CD4-positive, CD25-positive, alpha-beta regulatory T cell (primary cell): ENCODE results near the gene DLG5. TPM values are rescaled to one million over a fixed set of nuclear protein-coding genes. Genes with fewer than 3 reads are reported as not detected.

ENCODE experiments used
- ATAC-seq, 2 donors: fragments of 150-1000 bp; cut with Tn5 transposase; one replicate each; pipeline ENCODE4 v1.10.0; 2021; ENCODE audit warnings: low read depth in 2 of 2, moderate number of reproducible peaks in 2 of 2, moderate library complexity in 1 of 2
- DNase-seq, 3 donors: peaks; one replicate each; pipeline versions ENCODE4 v3.0.0 to v3.0.0-alpha.2; 2012 to 2022; ENCODE audit warnings: mixed read lengths in 1 of 3
- H3K27ac ChIP-seq: one replicate; pipeline ENCODE4 v1.7.0; 2013; ENCODE audit warnings: mild to moderate bottlenecking, low read length; ENCODE audit not compliant: insufficient read depth, poor library complexity, severe bottlenecking
- H3K27me3 ChIP-seq: one replicate; pipeline ENCODE4 v1.7.0; 2013; ENCODE audit warnings: low read length; ENCODE audit not compliant: control insufficient read depth, insufficient read depth
- H3K36me3 ChIP-seq: one replicate; pipeline ENCODE4 v1.7.0; 2013; ENCODE audit warnings: mild to moderate bottlenecking, low read length, moderate library complexity; ENCODE audit not compliant: control insufficient read depth, insufficient read depth
- H3K4me1 ChIP-seq: 2 replicates; pipeline ENCODE4 v1.7.0; 2013; ENCODE audit warnings: mild to moderate bottlenecking, low read length; ENCODE audit not compliant: insufficient read depth, control insufficient read depth, poor library complexity, severe bottlenecking
- H3K4me3 ChIP-seq: one replicate; pipeline ENCODE4 v1.7.0; 2013; ENCODE audit warnings: low read depth, mild to moderate bottlenecking, low read length, moderate library complexity
- H3K9me3 ChIP-seq, 2 experiments: 1 replicate in 1 of 2; 2 replicates in 1 of 2; pipeline ENCODE4 v1.7.0; 2013; ENCODE audit warnings: low read length in 2 of 2, mild to moderate bottlenecking in 1 of 2, moderate library complexity in 1 of 2; ENCODE audit not compliant: control insufficient read depth in 2 of 2
- H3K27ac Mint-ChIP-seq, 3 donors: one replicate each; pipeline ENCODE4 v1.8.0; 2020 to 2022; ENCODE audit warnings: mild to moderate bottlenecking in 3 of 3, mixed read lengths in 3 of 3, moderate library complexity in 2 of 3
- H3K27me3 Mint-ChIP-seq: one replicate; pipeline ENCODE4 v1.8.0; 2022; ENCODE audit warnings: mild to moderate bottlenecking, mixed read lengths
- H3K36me3 Mint-ChIP-seq: one replicate; pipeline ENCODE4 v1.8.0; 2020; ENCODE audit warnings: mixed read lengths
- H3K4me1 Mint-ChIP-seq, 4 donors: one replicate each; pipeline ENCODE4 v1.8.0; 2020 to 2022; ENCODE audit warnings: mixed read lengths in 4 of 4, mild to moderate bottlenecking in 1 of 4
- H3K4me3 Mint-ChIP-seq, 4 donors: one replicate each; pipeline ENCODE4 v1.8.0; 2020 to 2022; ENCODE audit warnings: mild to moderate bottlenecking in 4 of 4, mixed read lengths in 4 of 4, moderate library complexity in 3 of 4
- H3K9me3 Mint-ChIP-seq, 7 donors: one replicate each; pipeline ENCODE4 v1.8.0; 2020 to 2022; ENCODE audit warnings: mixed read lengths in 7 of 7, mild to moderate bottlenecking in 3 of 7, moderate library complexity in 2 of 7
- polyA plus RNA-seq, 4 donors: library from polyadenylated mRNA; unstranded; fragments of 300-500 nt; fragmentation: Illumina TruSeq; gene quantifications; one replicate each; pipeline ENCODE4 v1.2.3, GENCODE V29; 2021
- total RNA-seq: library from RNA; stranded (reverse); gene quantifications from one replicate; pipeline ENCODE4 v1.2.3, GENCODE V29; 2022

Gene DLG5
- total and polyA plus RNA-seq, 5 donors from 2014 or later: 0.06 to 3.7 (median 0.14) TPM; not detected in 1

GRCh38 chr10:77841711-77842375, 84.7 kb downstream of the DLG5 start:
- H3K27ac ChIP-seq: no peak overlapping the region
- no peaks in the 10 kb centered on the region for H3K27me3 ChIP-seq
- no peak overlapping the region for H3K4me3 ChIP-seq
- peaks cover 10% of the 10 kb centered on the region for H3K4me1 ChIP-seq
- H3K9me3 ChIP-seq: no peaks in the 10 kb centered on the region
- H3K36me3 ChIP-seq: no peaks in the 10 kb centered on the region
- no peaks in the 10 kb centered on the region for H3K9me3 Mint-ChIP-seq
- no peak for DNase-seq
- no peaks in the 10 kb centered on the region for H3K27me3 Mint-ChIP-seq
- H3K4me1 Mint-ChIP-seq: peaks cover 0 to 11% (median 0%) of the 10 kb centered on the region in 4 donors
- ATAC-seq: no peak
- no peaks in the 10 kb centered on the region for H3K36me3 Mint-ChIP-seq
- H3K4me3 Mint-ChIP-seq: no peak overlapping the region
- H3K27ac Mint-ChIP-seq: no peak overlapping the region

GRCh38 chr10:77840636-77841035, 85.9 kb downstream of the DLG5 start:
- ATAC-seq (no peak), DNase-seq (no peak)
- H3K4me1 Mint-ChIP-seq: peaks cover 0 to 20% (median 8%) of the 10 kb centered on the region in 4 donors
- no peaks in the 10 kb centered on the region for H3K27me3 ChIP-seq
- H3K4me1 ChIP-seq: peaks cover 18% of the 10 kb centered on the region
- H3K36me3 Mint-ChIP-seq: no peaks in the 10 kb centered on the region
- H3K27me3 Mint-ChIP-seq: no peaks in the 10 kb centered on the region
- H3K9me3 Mint-ChIP-seq: no peaks in the 10 kb centered on the region
- no peak overlapping the region for H3K4me3 Mint-ChIP-seq
- H3K4me3 ChIP-seq: no peak overlapping the region
- no peaks in the 10 kb centered on the region for H3K9me3 ChIP-seq
- H3K36me3 ChIP-seq: no peaks in the 10 kb centered on the region
- no peak overlapping the region for H3K27ac ChIP-seq
- peak overlapping the region in 2 of 3 donors; percentile 31 to 40 for H3K27ac Mint-ChIP-seq

- Histone ChIP-seq H3K4me3 (no peak overlapping the region), H3K4me1 (peaks cover 18% of the 10 kb centered on the region), H3K36me3 (no peaks in the 10 kb centered on the region), H3K27me3 (no peaks in the 10 kb centered on the region), H3K9me3 (no peaks in the 10 kb centered on the region), H3K27ac (peak overlapping the region; percentile 79)
- Mint-ChIP-seq H3K27ac (peak overlapping the region in 2 of 3 donors; percentile 52 to 86), H3K9me3 (no peaks in the 10 kb centered on the region), H3K4me1 (peaks cover 0 to 29% (median 8%) of the 10 kb centered on the region in 4 donors), H3K36me3 (no peaks in the 10 kb centered on the region), H3K4me3 (peak overlapping the region in 1 of 4 donors; percentile 7), H3K27me3 (no peaks in the 10 kb centered on the region)
- DNase-seq (no peak), ATAC-seq (no peak)
Observed at GRCh38 chr10:77837925-77838595, 88.5 kb downstream of the DLG5 start.

- peak overlapping the region; percentile 79 for H3K27ac ChIP-seq
- peak overlapping the region; percentile 32 for H3K4me3 ChIP-seq
- H3K36me3 ChIP-seq: no peaks in the 10 kb centered on the region
Observed at GRCh38 chr10:77837248-77837924, 89.2 kb downstream of the DLG5 start.

GRCh38 chr10:77836299-77836820, 90.2 kb downstream of the DLG5 start:
- H3K36me3 Mint-ChIP-seq: no peaks in the 10 kb centered on the region
- H3K27me3 Mint-ChIP-seq: no peaks in the 10 kb centered on the region

More at GRCh38 chr10:77837248-77837924, 89.2 kb downstream of the DLG5 start:
- peak; percentile 68 to 77 for ATAC-seq
- no peaks in the 10 kb centered on the region for H3K27me3 ChIP-seq
- Mint-ChIP-seq H3K9me3 (no peaks in the 10 kb centered on the region), H3K27me3 (no peaks in the 10 kb centered on the region), H3K36me3 (no peaks in the 10 kb centered on the region), H3K27ac (peak overlapping the region in 2 of 3 donors; percentile 52 to 86), H3K4me1 (peaks cover 0 to 33% (median 8%) of the 10 kb centered on the region in 4 donors), H3K4me3 (peak overlapping the region in 3 of 4 donors; percentile 7 to 56 (median 46))
- peaks cover 21% of the 10 kb centered on the region for H3K4me1 ChIP-seq
- H3K9me3 ChIP-seq: no peaks in the 10 kb centered on the region
- peak; percentile 34 to 82 (median 57) for DNase-seq

GRCh38 chr10:77835669-77836086, 90.9 kb downstream of the DLG5 start:
- peaks cover 24% of the 10 kb centered on the region for H3K4me1 ChIP-seq
- Mint-ChIP-seq H3K9me3 (no peaks in the 10 kb centered on the region), H3K4me1 (peaks cover 0 to 40% (median 12%) of the 10 kb centered on the region in 4 donors), H3K27me3 (no peaks in the 10 kb centered on the region), H3K27ac (peak overlapping the region in 2 of 3 donors; percentile 84 to 92), H3K36me3 (no peaks in the 10 kb centered on the region), H3K4me3 (peak overlapping the region in 1 of 4 donors; percentile 14)
- no peak overlapping the region for H3K4me3 ChIP-seq
- no peaks in the 10 kb centered on the region for H3K9me3 ChIP-seq
- ATAC-seq (no peak), DNase-seq (no peak)
- peak overlapping the region; percentile 79 for H3K27ac ChIP-seq
- no peaks in the 10 kb centered on the region for H3K27me3 ChIP-seq
- H3K36me3 ChIP-seq: no peaks in the 10 kb centered on the region

More at GRCh38 chr10:77836299-77836820, 90.2 kb downstream of the DLG5 start:
- DNase-seq (peak; percentile 52 to 88 (median 69)), ATAC-seq (peak; percentile 71 to 80)
- H3K4me1 ChIP-seq: peaks cover 24% of the 10 kb centered on the region
- peak overlapping the region; percentile 48 for H3K4me3 ChIP-seq
- no peaks in the 10 kb centered on the region for H3K27me3 ChIP-seq
- peak overlapping the region; percentile 14 to 77 (median 70) for H3K4me3 Mint-ChIP-seq
- peak overlapping the region; percentile 80 to 92 (median 84) for H3K27ac Mint-ChIP-seq
- H3K4me1 Mint-ChIP-seq: peaks cover 0 to 40% (median 12%) of the 10 kb centered on the region in 4 donors
- H3K9me3 ChIP-seq: no peaks in the 10 kb centered on the region
- peak overlapping the region; percentile 79 for H3K27ac ChIP-seq
- no peaks in the 10 kb centered on the region for H3K9me3 Mint-ChIP-seq
- H3K36me3 ChIP-seq: no peaks in the 10 kb centered on the region

GRCh38 chr10:77834943-77835668, 91.4 kb downstream of the DLG5 start:
- ATAC-seq (no peak), DNase-seq (no peak)
- Histone ChIP-seq H3K36me3 (no peaks in the 10 kb centered on the region), H3K4me1 (peaks cover 24% of the 10 kb centered on the region), H3K27me3 (no peaks in the 10 kb centered on the region), H3K9me3 (no peaks in the 10 kb centered on the region), H3K4me3 (no peak overlapping the region), H3K27ac (peak overlapping the region; percentile 79)
- H3K36me3 Mint-ChIP-seq: no peaks in the 10 kb centered on the region
- no peaks in the 10 kb centered on the region for H3K9me3 Mint-ChIP-seq
- peaks cover 0 to 40% (median 12%) of the 10 kb centered on the region in 4 donors for H3K4me1 Mint-ChIP-seq
- peak overlapping the region in 2 of 3 donors; percentile 86 to 89 for H3K27ac Mint-ChIP-seq
- no peaks in the 10 kb centered on the region for H3K27me3 Mint-ChIP-seq
- no peak overlapping the region for H3K4me3 Mint-ChIP-seq
